ENCODE data around the gene PTBP3. TPM values are rescaled to one million over a fixed set of nuclear protein-coding genes. Genes with fewer than 3 reads are reported as not detected.
A peak's percentile ranks its signal among the peaks of the same experiment; 100 is the strongest.

PTBP3 gene
- polyA plus RNA-seq, 3 donors, result 33.6 to 68.3 (median 51.4) TPM

- H4K20me1 ChIP-seq (ENCODE audit: insufficient read depth, low read length), result peaks cover 100% of the 10 kb centered on the region
- H3K4me3 Mint-ChIP-seq, result no peak overlapping the region
- peaks cover 0 to 2% (median 0%) of the 10 kb centered on the region in 7 donors for H3K9me3 Mint-ChIP-seq
Observed at GRCh38 chr9:112322701-112323377, 10.6 kb downstream of the PTBP3 start.

More at GRCh38 chr9:112322701-112323377, 10.6 kb downstream of the PTBP3 start:
- 98% methylated on average over 5 of the region's 5 CpGs for WGBS (ENCODE audit: insufficient coverage)
- TF ChIP-seq CTCF (IDR thresholded peaks at IDR 0.05), result no peak
- peaks cover 0 to 9% of the 10 kb centered on the region in 2 donors for H3K36me3 ChIP-seq (replicated peaks in 1 of 2; ENCODE audit: control insufficient read depth in 1 of 2, insufficient read depth in 2 of 2, low read length in 2 of 2)
- peak overlapping the region in 1 of 2 donors; percentile 43 for H3K27ac ChIP-seq (ENCODE audit: low read depth in 1 of 2, low read length in 2 of 2)
- no peak overlapping the region for H3K4me3 ChIP-seq (replicated peaks in 1 of 3; ENCODE audit: low read depth in 2 of 3, low read length in 3 of 3)
- H3K79me2 ChIP-seq (ENCODE audit: insufficient read depth, low read length), result peaks cover 100% of the 10 kb centered on the region
- intact Hi-C loops (cut with micrococcal nuclease), result no loop called here
- no peak overlapping the region for H2AFZ ChIP-seq (ENCODE audit: insufficient read depth, low read depth, low read length, poor library complexity, severe bottlenecking)
- no peaks in the 10 kb centered on the region for H3K9me3 ChIP-seq (replicated peaks in 1 of 2; ENCODE audit: control insufficient read depth in 1 of 2, insufficient read depth in 1 of 2, low read length in 2 of 2)
- no peaks in the 10 kb centered on the region for H3K27me3 ChIP-seq (ENCODE audit: control insufficient read depth in 2 of 2, insufficient read depth in 2 of 2, low read length in 2 of 2)
- no peak for DNase-seq
- H3K4me1 ChIP-seq (ENCODE audit: control insufficient read depth in 1 of 2, insufficient read depth in 2 of 2, low read length in 2 of 2), result peaks cover 0 to 7% of the 10 kb centered on the region in 2 donors
- no peaks in the 10 kb centered on the region for H3K27me3 Mint-ChIP-seq (ENCODE audit: low read depth in 3 of 3)
- peaks cover 34% of the 10 kb centered on the region for H3K4me1 Mint-ChIP-seq
- H3K27ac Mint-ChIP-seq, result peak overlapping the region in 1 of 7 donors; percentile 33
- H3K4me2 ChIP-seq (replicated peaks; ENCODE audit: extremely low read depth, low read length, poor library complexity, severe bottlenecking), result no peak overlapping the region
- H3K36me3 Mint-ChIP-seq, result peaks cover 20 to 27% of the 10 kb centered on the region in 2 donors
- H3K9ac ChIP-seq (ENCODE audit: insufficient read depth, low read length, poor library complexity, severe bottlenecking), result no peak overlapping the region

Data from CD14-positive monocyte (primary cell).